Measurements from ENCODE around the gene ADAT3.

The ADAT3 gene

DNA sequence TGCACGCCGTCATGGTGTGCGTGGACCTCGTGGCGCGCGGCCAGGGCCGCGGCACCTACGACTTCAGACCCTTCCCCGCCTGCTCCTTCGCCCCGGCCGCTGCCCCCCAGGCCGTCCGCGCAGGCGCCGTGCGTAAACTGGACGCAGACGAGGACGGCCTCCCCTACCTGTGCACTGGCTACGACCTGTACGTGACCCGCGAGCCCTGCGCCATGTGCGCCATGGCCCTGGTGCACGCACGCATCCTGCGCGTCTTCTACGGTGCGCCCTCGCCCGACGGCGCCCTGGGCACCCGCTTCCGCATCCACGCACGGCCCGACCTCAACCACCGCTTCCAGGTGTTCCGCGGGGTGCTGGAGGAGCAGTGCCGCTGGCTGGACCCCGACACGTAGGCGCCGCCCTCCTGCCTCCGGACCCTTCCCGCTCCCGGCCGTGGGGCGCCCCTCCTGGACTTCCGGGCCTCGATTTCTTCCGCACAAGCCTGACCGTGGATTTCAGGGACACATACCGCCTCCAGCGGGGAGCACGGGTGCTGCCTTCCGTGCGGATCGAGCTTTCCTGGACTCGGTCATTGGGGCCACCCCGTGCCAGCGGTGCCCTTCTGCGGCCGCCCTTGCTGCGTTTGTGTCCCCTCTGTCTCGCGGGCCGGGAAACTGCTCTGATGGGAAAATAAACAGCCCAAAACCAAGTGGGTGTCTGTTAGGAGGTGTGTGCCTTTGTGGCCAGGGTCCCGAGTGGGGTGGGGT is 7.7 kb downstream of the ADAT3 start:
- DNase-seq (ENCODE audit: low spot score): no peak

DNA sequence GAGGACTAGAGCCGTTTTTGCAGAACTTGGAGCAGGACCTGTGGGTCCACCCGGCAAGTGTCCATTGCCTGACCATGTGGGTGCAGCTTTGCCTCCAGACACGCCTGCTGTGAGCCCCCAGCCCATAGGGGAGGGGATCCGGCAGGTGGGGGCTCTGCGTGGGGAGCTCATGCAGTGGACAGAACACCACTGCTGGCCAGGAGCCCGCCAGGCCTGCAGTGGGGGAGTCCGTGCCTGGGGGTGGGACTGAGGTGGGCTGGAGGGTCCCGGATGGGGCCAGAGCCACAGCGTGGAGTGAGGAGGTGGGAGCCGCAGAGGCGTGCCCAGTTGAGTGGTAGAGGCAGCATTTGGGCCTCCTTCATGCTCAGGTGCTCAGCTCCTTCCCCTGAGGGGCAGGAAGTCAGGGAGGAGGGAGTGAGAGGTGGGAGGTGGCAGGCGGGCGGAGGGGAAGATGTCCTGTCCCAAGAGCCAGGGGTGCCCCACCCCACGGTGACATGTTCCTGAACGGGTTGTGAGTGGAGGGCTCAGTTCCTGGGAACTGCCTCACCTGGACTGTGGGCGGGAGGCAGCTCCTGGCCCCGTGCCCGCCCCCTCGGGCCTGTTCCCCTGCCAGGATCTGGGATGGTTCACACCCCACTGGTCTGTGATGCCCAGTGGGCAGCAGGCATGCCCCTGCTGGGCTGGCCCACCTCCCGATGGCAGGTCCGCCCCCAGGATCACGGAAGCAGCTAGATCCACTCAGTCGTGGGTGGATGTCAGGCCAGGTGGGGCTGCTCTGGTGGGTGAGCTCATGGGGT is 8.8 kb downstream of the ADAT3 start:
- no peak for DNase-seq (ENCODE audit: low spot score)

DNA sequence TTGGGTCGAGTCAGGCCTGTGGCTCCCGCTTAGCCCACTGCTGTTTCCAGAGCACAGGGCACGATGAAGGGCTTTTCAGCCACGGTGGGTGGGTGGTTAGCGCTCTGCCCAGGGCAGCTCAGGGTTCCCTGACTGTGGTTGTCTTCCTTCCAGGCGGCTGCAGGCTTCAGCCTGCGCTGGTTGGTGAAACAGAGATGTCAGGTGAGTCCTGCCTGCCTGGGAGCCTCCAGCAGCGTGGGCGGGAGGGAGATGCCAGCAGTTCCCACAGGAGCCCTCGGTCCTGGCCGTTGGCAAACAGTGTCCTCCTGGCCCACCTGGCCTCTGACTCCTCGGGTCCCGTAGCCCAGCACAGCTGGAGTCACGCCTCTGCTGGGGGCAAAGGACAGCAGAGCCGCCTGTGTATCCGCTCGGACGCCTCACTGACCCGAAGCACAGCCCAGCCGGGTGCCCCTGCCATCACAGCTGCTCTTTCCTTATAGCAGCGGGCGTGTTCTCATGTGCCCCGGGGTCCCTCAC is 9.7 kb downstream of the ADAT3 start:
- no peak for DNase-seq (ENCODE audit: low spot score)

- no peak for DNase-seq (ENCODE audit: low spot score)
These were observed 11.9 kb downstream of the ADAT3 start for GRCh38 chr19:1917146-1917545.

DNA sequence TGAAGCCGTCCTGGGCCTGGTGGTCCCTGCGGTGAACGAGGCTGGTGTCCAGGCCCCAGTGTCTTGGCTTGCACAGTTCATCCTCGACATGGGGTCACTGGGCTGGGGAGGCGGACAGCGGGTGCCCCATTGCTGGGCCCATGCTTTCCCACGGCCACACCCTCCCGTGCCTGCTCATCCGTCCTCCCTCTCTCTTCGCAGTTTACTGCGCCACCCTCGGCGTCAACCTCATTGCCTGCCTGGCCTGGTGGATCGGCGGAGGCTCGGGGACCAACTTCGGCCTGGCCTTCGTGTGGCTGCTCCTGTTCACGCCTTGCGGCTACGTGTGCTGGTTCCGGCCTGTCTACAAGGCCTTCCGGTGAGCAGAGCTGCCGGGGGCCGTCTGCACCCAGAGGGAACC is 12.7 kb downstream of the ADAT3 start:
- DNase-seq (ENCODE audit: low spot score): no peak

- no peak for DNase-seq (ENCODE audit: low spot score)
These were observed 13.8 kb downstream of the ADAT3 start for GRCh38 chr19:1918975-1919374.

GRCh38 chr19:1920644-1921043 is 15.4 kb downstream of the ADAT3 start:
- DNase-seq (ENCODE audit: low spot score): no peak

DNA sequence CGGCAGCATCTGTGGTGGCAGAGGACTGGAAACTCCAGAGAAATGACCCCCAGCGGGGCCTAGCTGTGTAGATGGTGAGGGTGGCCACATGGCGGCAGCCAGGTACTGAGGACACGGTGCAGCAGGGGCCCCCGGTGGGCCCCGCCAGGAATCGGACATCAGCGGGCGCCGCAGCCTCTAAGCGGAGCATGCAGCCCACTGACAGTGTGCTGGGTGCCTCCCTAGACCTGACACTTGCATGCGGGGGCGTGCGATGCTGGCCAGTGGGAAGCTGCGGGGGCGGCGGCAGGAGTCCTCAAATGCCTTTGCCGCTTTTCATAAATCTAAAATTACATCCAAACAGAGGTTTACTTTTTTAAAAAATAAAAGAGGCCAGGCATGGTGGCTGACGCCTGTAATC is 16.1 kb downstream of the ADAT3 start:
- DNase-seq (ENCODE audit: low spot score): no peak

DNA sequence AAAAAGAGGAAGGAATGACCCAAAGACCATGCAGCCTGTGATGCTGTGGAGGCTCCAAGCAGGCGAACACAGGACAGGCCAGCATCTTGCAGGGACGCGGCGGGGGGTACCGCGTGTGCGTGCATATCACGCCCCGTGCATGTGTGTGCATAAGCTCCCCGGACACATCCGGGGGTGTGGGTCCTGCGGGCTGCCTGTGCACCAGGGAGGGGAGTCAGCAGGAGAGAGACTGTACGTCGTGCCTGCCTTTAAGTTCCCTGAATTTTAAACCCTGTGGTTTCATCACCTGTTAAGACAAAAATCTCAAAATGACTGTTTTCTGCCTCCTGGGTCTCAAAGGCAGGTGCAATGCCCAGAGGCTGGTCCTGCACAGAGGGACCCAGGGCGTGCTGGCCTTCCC is 16.6 kb downstream of the ADAT3 start:
- DNase-seq (ENCODE audit: low spot score): no peak

- no peak for DNase-seq (ENCODE audit: low spot score)
These were observed 17.6 kb downstream of the ADAT3 start for GRCh38 chr19:1922803-1923202.

- no peak for DNase-seq (ENCODE audit: low spot score)
These were observed 18.1 kb downstream of the ADAT3 start for GRCh38 chr19:1923319-1923718.

GRCh38 chr19:1924320-1924961 is 19.2 kb downstream of the ADAT3 start:
- no peak for DNase-seq (ENCODE audit: low spot score)

- DNase-seq (ENCODE audit: low spot score): no peak
These were observed 20.3 kb downstream of the ADAT3 start for GRCh38 chr19:1925544-1925943.

- DNase-seq (ENCODE audit: low spot score): peak; percentile 80
These were observed 24.0 kb downstream of the ADAT3 start for GRCh38 chr19:1929021-1929742.

DNA sequence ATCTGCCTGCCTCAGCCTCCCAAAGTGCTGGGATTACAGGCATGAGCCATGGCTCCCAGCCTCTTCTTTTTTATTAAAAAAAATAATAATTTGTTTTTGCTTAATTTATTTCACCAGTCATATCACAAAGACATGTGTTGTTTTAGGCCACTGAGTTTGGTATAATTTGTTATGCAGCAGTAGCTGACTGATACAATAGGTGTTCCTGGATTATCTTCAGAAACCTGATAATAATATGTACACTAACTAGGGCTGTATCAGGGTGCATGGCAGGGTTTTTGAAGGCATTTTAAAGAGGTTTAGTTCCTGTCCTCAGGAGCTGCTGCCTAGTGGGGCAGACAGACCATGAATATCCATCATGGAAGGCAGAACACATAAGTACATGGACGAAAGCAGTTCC is 26.2 kb downstream of the ADAT3 start:
- DNase-seq (ENCODE audit: low spot score): no peak

GRCh38 chr19:1932395-1932794 is 27.2 kb downstream of the ADAT3 start:
- no peak for DNase-seq (ENCODE audit: low spot score)

DNA sequence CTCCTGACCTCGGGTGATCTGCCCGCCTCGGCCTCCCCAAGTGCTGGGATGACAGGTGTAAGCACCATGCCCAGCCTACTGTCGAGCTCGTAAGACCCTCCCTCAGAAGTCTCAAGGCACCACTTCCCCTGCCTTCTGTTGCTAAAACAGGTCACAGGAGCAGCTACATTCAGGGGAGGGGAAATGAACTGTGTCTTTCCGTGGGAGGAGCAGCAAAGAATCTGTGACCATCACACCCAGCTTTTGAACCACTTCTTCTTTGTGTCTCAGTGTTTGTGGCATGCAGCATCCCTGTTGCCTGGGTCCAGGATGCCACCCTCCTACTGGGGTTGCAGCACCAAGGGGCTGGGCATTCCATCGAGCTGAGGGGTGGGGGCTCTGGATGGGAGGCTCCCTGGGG is 28.0 kb downstream of the ADAT3 start:
- DNase-seq (ENCODE audit: low spot score): no peak

DNA sequence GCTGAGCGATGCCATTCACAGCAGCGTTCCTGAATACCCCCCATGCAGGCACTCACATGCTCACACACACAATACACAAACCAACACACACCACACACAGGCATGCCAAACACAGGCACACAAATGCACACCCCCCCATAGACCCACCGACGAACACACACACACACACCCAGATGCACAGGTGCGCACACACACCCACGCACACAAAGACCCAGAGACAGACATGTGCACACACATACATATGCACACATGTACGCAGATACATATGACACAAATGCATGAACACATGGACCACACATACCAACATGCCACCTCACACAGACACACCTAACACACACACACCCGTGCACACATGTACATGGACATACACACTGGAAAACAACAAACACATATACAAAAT is 28.7 kb downstream of the ADAT3 start:
- no peak for DNase-seq (ENCODE audit: low spot score)

DNA sequence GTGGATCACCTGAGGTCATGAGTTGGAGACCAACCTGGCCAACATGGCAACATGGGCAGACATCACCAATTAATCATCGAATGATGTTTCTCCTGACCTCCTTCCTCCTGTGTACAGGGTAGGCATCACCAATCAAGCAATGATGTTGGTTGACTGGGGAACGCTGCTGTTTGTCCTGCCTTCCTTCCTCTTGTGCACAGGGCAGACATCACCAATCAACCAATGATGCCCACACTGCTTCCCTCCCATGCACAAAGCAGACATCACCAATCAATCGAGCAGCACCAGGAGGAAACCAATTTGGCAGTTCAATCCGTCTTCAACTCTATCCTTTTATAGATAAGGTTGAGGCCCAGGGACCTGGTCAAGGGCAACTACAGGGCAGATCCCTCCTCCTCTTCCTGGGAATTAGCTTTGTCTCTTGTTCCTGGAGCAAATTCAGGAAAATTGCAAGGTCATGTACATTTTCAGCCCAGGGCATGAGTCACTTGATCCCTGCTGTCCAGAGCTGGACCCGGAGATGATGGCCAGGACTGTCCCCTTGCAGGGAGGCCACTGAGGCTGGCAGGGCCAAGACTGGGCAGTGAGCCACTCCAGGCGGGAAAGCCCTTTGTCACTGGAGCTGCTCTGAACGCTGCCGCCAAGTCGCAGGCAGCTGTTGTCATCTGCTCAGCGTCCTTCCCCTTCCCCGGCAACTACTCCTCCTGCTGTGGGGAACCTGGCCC is 30.4 kb downstream of the ADAT3 start:
- no peak for DNase-seq (ENCODE audit: low spot score)

- DNase-seq (ENCODE audit: low spot score): no peak
These were observed 31.2 kb downstream of the ADAT3 start for GRCh38 chr19:1936430-1936829.

GRCh38 chr19:1936916-1937610 is 31.9 kb downstream of the ADAT3 start:
- DNase-seq (ENCODE audit: low spot score): no peak
